ENCODE results near the gene TGFBR3L.

- no peak for TF ChIP-seq CTCF (IDR thresholded peaks at IDR 0.05)
- no peak for TF ChIP-seq POLR2A (IDR thresholded peaks at IDR 0.05)
These were observed 8.2 kb downstream of the TGFBR3L start for GRCh38 chr19:7922836-7923195.

Data from ovary (tissue), 3 donors.